Measurements from ENCODE around the gene CACNA1G.

CACNA1G gene

DNA sequence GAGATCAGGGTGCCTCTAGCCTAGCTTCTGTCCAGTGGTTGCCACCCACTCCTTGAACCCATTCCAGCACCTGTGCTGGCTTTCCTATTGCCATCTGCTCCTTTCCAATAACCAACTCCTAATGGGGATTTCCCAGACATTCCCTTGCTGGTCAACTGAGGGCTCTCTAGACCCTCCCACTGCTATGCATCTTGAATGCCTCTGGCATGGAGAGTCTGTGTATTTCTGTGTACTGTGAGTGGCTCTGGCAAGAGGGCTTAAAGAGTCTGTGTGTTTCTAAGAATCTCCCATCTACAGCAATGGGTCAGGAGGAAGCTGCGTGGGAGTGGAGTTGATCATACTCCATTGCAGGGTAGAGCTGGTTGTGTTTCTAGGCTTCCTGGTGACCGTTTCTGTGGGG lies 39.0 kb upstream of the CACNA1G start:
- no peak overlapping the region for H3K4me3 ChIP-seq (replicated peaks; ENCODE audit: low read depth, low read length)
- no peak for DNase-seq (ENCODE audit: extremely low read depth, insufficient read length)
- no peaks in the 10 kb centered on the region for H3K36me3 ChIP-seq (ENCODE audit: control insufficient read depth, insufficient read depth, low read length)
- TF ChIP-seq, protein P1, sequence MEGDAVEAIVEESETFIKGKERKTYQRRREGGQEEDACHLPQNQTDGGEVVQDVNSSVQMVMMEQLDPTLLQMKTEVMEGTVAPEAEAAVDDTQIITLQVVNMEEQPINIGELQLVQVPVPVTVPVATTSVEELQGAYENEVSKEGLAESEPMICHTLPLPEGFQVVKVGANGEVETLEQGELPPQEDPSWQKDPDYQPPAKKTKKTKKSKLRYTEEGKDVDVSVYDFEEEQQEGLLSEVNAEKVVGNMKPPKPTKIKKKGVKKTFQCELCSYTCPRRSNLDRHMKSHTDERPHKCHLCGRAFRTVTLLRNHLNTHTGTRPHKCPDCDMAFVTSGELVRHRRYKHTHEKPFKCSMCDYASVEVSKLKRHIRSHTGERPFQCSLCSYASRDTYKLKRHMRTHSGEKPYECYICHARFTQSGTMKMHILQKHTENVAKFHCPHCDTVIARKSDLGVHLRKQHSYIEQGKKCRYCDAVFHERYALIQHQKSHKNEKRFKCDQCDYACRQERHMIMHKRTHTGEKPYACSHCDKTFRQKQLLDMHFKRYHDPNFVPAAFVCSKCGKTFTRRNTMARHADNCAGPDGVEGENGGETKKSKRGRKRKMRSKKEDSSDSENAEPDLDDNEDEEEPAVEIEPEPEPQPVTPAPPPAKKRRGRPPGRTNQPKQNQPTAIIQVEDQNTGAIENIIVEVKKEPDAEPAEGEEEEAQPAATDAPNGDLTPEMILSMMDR (IDR thresholded peaks at IDR 0.05; ENCODE audit: insufficient read depth, low read length, poor library complexity, severe bottlenecking) = no peak
- no peaks in the 10 kb centered on the region for H3K27me3 ChIP-seq (replicated peaks; ENCODE audit: control insufficient read depth, insufficient read depth, low read length)

DNA sequence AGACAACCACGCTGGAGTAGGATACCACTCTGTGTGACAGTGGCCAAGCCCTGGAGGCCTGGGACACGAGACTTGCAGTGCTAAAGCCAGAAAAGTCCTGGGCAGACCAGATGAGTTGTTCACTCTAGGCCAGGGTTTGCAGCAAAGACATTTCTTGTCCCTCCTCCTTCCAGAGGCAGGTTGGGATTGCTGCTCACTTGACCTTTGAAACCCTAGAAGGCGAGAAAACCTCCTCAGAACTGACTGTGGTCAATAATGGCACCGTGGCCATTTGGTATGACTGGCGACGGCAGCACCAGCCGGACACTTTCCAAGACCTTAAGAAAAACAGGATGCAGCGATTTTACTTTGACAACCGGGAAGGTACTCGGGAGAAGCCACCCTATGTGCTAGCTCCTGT lies 37.7 kb upstream of the CACNA1G start:
- Histone ChIP-seq H3K4me3 (replicated peaks; ENCODE audit: low read depth, low read length) (no peak overlapping the region), H3K27me3 (replicated peaks; ENCODE audit: control insufficient read depth, insufficient read depth, low read length) (no peaks in the 10 kb centered on the region), H3K36me3 (ENCODE audit: control insufficient read depth, insufficient read depth, low read length) (no peaks in the 10 kb centered on the region)
- DNase-seq (ENCODE audit: extremely low read depth, insufficient read length) = no peak
- TF ChIP-seq, protein P1 (IDR thresholded peaks at IDR 0.05; ENCODE audit: insufficient read depth, low read length, poor library complexity, severe bottlenecking) = no peak

DNA sequence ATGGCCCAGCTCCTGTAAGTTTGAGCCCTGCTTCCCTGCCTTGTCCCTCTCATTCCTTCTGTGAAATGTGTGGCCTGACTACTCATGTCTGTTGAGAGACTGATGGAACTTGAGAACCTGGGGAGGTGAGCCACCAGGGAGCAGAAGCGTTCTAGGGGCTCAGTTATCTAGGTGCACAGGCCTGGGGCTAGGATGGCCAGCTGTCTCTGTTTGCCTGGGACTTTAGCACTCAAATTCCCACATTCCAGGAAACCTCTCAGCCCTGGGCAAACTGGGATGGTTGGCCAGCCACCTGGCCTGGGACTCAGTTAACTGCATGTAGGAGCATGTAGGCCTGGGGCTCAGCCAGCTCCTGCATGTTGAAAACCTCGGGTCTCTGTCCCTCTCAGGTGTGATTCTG lies 37.3 kb upstream of the CACNA1G start:
- DNase-seq (ENCODE audit: extremely low read depth, insufficient read length) = no peak
- H3K27me3 ChIP-seq (replicated peaks; ENCODE audit: control insufficient read depth, insufficient read depth, low read length) = no peaks in the 10 kb centered on the region
- TF ChIP-seq, protein P1 (IDR thresholded peaks at IDR 0.05; ENCODE audit: insufficient read depth, low read length, poor library complexity, severe bottlenecking) = no peak
- H3K4me3 ChIP-seq (replicated peaks; ENCODE audit: low read depth, low read length) = no peak overlapping the region
- H3K36me3 ChIP-seq (ENCODE audit: control insufficient read depth, insufficient read depth, low read length) = no peaks in the 10 kb centered on the region

DNA sequence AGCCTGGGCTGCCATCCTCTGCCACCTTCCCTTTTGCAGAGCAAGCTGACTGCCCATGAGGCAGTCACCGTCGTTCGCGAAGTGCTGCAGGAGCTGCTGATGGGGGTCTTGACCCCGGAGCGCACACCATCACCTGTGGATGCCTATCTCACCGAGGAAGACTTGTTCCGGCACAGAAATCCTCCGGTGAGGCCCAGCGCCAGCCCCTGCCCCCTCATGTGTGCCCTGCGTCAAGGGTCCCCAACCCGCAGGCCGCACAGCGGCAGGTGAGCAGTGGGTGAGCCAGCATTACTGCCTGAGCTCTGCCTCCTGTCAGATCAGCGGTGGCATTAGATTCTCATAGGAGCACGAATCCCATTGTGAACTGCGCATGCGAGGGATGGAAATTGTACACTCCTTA lies 35.7 kb upstream of the CACNA1G start:
- Histone ChIP-seq H3K27me3 (replicated peaks; ENCODE audit: control insufficient read depth, insufficient read depth, low read length) (no peaks in the 10 kb centered on the region), H3K4me3 (replicated peaks; ENCODE audit: low read depth, low read length) (no peak overlapping the region), H3K36me3 (ENCODE audit: control insufficient read depth, insufficient read depth, low read length) (no peaks in the 10 kb centered on the region)
- TF ChIP-seq, protein P1 (IDR thresholded peaks at IDR 0.05; ENCODE audit: insufficient read depth, low read length, poor library complexity, severe bottlenecking) = no peak
- DNase-seq (ENCODE audit: extremely low read depth, insufficient read length) = no peak

DNA sequence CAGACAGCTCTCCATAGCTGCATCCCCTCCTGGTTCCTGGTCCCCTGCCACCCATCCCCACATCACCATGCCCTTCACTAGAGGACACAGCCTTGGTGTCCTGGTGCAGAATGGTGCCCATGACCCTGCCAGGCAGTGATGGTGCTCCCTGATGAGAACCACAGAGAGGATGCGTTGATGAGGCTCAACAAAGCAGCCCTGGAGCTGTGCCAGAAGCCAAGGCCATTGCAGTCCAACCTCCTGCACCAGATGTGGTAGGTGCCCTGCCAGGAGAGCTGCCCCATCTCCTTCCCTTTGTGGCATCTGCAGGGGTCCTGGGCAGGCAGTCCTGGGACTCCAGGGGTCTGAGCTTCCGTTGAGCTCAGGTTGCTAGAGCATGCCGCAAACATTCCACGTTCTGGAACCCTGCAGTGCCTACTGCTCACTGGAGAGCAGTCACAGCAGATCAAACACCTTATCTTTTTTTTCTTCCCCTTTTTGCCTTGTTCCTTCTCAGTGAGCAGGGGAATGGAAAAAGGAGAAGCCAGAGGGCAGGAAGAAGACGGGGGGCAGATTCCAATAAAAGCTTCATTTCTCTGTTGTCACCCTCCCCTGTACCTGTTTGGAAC lies 33.3 kb upstream of the CACNA1G start:
- Histone ChIP-seq H3K4me3 (replicated peaks; ENCODE audit: low read depth, low read length) (no peak overlapping the region), H3K36me3 (ENCODE audit: control insufficient read depth, insufficient read depth, low read length) (no peaks in the 10 kb centered on the region), H3K27me3 (replicated peaks; ENCODE audit: control insufficient read depth, insufficient read depth, low read length) (no peaks in the 10 kb centered on the region; the same call in 1 of the 2 replicates)
- TF ChIP-seq, protein P1 (IDR thresholded peaks at IDR 0.05; ENCODE audit: insufficient read depth, low read length, poor library complexity, severe bottlenecking) = no peak
- no peak for DNase-seq (ENCODE audit: extremely low read depth, insufficient read length)

All from GM06990 (cell line).